Gastrocnemius medialis (tissue), 4 donors: Measurements from ENCODE around the gene TAF1D.

ENCODE experiments used
- CTCF ChIP-seq, 5 experiments: fragments of 450-650 bp in 3 of 5; fragments of 200-600 bp in 2 of 5; sonication (generic) in 2 of 5; IDR thresholded peaks in 4 of 5; conservative IDR thresholded peaks in 1 of 5; 1 replicate in 4 of 5; 2 replicates in 1 of 5; pipeline ENCODE4 v1.5.1; 2016 to 2019; ENCODE audit warnings: antibody characterized with exemption in 5 of 5, mild to moderate bottlenecking in 3 of 5, moderate library complexity in 3 of 5
- POLR2A ChIP-seq, 2 donors: fragments of 450-650 bp; IDR thresholded peaks; one replicate each; pipeline ENCODE4 v1.6.1; 2017; ENCODE audit warnings: antibody characterized with exemption in 2 of 2, mild to moderate bottlenecking in 2 of 2, moderate library complexity in 2 of 2

GRCh38 chr11:93773045-93773477 is 31.8 kb upstream of the TAF1D start:
- TF ChIP-seq CTCF (IDR thresholded peaks at IDR 0.05 in 4 of 5, conservative IDR thresholded peaks at IDR 0.05 in 1 of 5) (no peak), POLR2A (IDR thresholded peaks at IDR 0.05) (no peak)
